HCT116 (cell line): ENCODE measurements around the gene ZNF438. TPM values are rescaled to one million over a fixed set of nuclear protein-coding genes. Genes with fewer than 3 reads are reported as not detected.

Experiments
- ATAC-seq: fragments of 200-7000 bp; cut with Tn5 transposase; 2 replicates; pipeline ENCODE4 v1.9.1; 2020; ENCODE audit warnings: mild to moderate bottlenecking, moderate library complexity
- BruUV-seq: library from RNA; stranded (reverse); fragments of 400-500 nt; replicated peaks from 2 replicates; lab custom pipeline; 2021; lab: Mats Ljungman, UMichigan
- CTCF ChIA-PET: fragments of 300-600 bp; sonication (Branson Sonifier 250); formaldehyde crosslinking; loops from one replicate; lab custom pipeline; 2021; ENCODE audit warnings: antibody characterized with exemption; lab: Charles Lee
- POLR2A ChIA-PET: fragments of 300-600, 350-600 bp; sonication (Branson Sonifier 250); formaldehyde crosslinking; loops from one replicate; lab custom pipeline; 2021; ENCODE audit warnings: antibody characterized with exemption; lab: Charles Lee
- RAD21 ChIA-PET, 2 experiments: fragments of 300-600 bp; sonication (Branson Sonifier 250); formaldehyde crosslinking; loops; one replicate each; lab custom pipeline; 2023; ENCODE audit warnings: low total read pairs in 2 of 2; ENCODE audit not compliant: uncharacterized antibody in 2 of 2, unreplicated experiment in 2 of 2, low non-redundant PET in 1 of 2; lab: Charles Lee
- DNase-seq: peaks from one replicate; pipeline ENCODE4 v3.0.0-alpha.2; 2010; ENCODE audit warnings: low read depth, low spot score
- H2AFZ ChIP-seq: fragments of 200-600 bp; shearing (Covaris generic), sonication (generic); 2 replicates; pipeline ENCODE4 v1.6.1; 2017; ENCODE audit warnings: low read depth, mixed run types, mixed read lengths, antibody characterized with exemption, low read length; ENCODE audit not compliant: poor library complexity, severe bottlenecking
- H3K27ac ChIP-seq: 2 replicates; pipeline ENCODE4 v1.5.1; 2012; ENCODE audit warnings: low read depth, low read length
- H3K27me3 ChIP-seq: fragments of 200-600 bp; sonication (generic); 2 replicates; pipeline ENCODE4 v1.6.1; 2016; ENCODE audit warnings: mixed run types, low read length, mixed read lengths; ENCODE audit not compliant: insufficient read depth
- H3K36me3 ChIP-seq, 2 experiments: fragments of 200-500 bp in 1 of 2; fragments of 200-600 bp in 1 of 2; sonication (Bioruptor generic) in 1 of 2; sonication (generic) in 1 of 2; 2 replicates each; pipeline versions ENCODE4 v1.5.1 to v1.6.1; 2014 to 2016; ENCODE audit warnings: low read length in 2 of 2, inconsistent platforms in 1 of 2, mixed read lengths in 1 of 2, mixed run types in 1 of 2; ENCODE audit not compliant: insufficient read depth in 2 of 2, control insufficient read depth in 1 of 2
- H3K4me1 ChIP-seq, 2 experiments: fragments of 200-600 bp in 1 of 2; sonication (generic) in 1 of 2; 2 replicates each; pipeline versions ENCODE4 v1.5.1 to v1.6.1; 2012 to 2017; ENCODE audit warnings: low read length in 2 of 2, inconsistent platforms in 1 of 2, mild to moderate bottlenecking in 1 of 2, mixed read lengths in 1 of 2, mixed run types in 1 of 2, moderate library complexity in 1 of 2; ENCODE audit not compliant: insufficient read depth in 2 of 2, control insufficient read depth in 1 of 2
- H3K4me2 ChIP-seq: fragments of 200-600 bp; sonication (generic); 2 replicates; pipeline ENCODE4 v1.6.1; 2017; ENCODE audit warnings: mixed run types, low read length, mixed read lengths
- H3K4me3 ChIP-seq, 2 experiments: fragments of 200-600 bp in 1 of 2; sonication (generic) in 1 of 2; replicated peaks in 1 of 2; 2 replicates each; pipeline ENCODE4 v1.5.1; 2011 to 2016; ENCODE audit warnings: low read length in 2 of 2, control low read depth in 1 of 2, low read depth in 1 of 2, mild to moderate bottlenecking in 1 of 2, mixed read lengths in 1 of 2, mixed run types in 1 of 2
- H3K79me2 ChIP-seq: fragments of 200-600 bp; sonication (generic); 2 replicates; pipeline ENCODE4 v1.6.1; 2017; ENCODE audit warnings: mild to moderate bottlenecking, mixed run types, low read length, moderate library complexity, mixed read lengths; ENCODE audit not compliant: insufficient read depth
- H3K9ac ChIP-seq: fragments of 200-600 bp; sonication (generic); 2 replicates; pipeline ENCODE4 v1.6.1; 2016; ENCODE audit warnings: low read length, mixed read lengths
- H3K9me2 ChIP-seq: fragments of 200-600 bp; sonication (generic), shearing (Covaris generic); 2 replicates; pipeline ENCODE4 v1.6.1; 2017; ENCODE audit warnings: mixed run types, mild to moderate bottlenecking, moderate library complexity; ENCODE audit not compliant: insufficient read depth
- H3K9me3 ChIP-seq, 2 experiments: fragments of 200-500 bp in 1 of 2; fragments of 200-600 bp in 1 of 2; sonication (Bioruptor generic) in 1 of 2; sonication (generic) in 1 of 2; 2 replicates each; pipeline ENCODE4 v1.6.1; 2014 to 2017; ENCODE audit warnings: low read length in 2 of 2, mixed read lengths in 2 of 2, inconsistent platforms in 1 of 2, low read depth in 1 of 2, mild to moderate bottlenecking in 1 of 2, mixed run types in 1 of 2, moderate library complexity in 1 of 2; ENCODE audit not compliant: control insufficient read depth in 1 of 2, insufficient read depth in 1 of 2
- H4K20me1 ChIP-seq: fragments of 200-600 bp; sonication (generic), shearing (Covaris generic); 2 replicates; pipeline ENCODE4 v1.6.1; 2017; ENCODE audit warnings: mixed run types, mild to moderate bottlenecking, moderate library complexity; ENCODE audit not compliant: insufficient read depth
- CEBPB ChIP-seq: IDR thresholded peaks from 2 replicates; pipeline ENCODE4 v1.6.1; 2012; ENCODE audit warnings: low read depth
- EGR1 ChIP-seq: IDR thresholded peaks from 2 replicates; pipeline ENCODE4 v1.6.1; 2012; ENCODE audit warnings: low read depth
- ELF1 ChIP-seq: IDR thresholded peaks from 2 replicates; pipeline ENCODE4 v1.6.1; 2012; ENCODE audit warnings: low read depth, borderline replicate concordance
- FOSL1 ChIP-seq: IDR thresholded peaks from 2 replicates; pipeline ENCODE4 v1.6.1; 2012; ENCODE audit warnings: low read depth
- JUND ChIP-seq: IDR thresholded peaks from 2 replicates; pipeline ENCODE4 v1.6.1; 2012
- MAX ChIP-seq: IDR thresholded peaks from 2 replicates; pipeline ENCODE4 v1.6.1; 2012
- POLR2A ChIP-seq: IDR thresholded peaks from 2 replicates; pipeline ENCODE4 v1.7.0; 2011; ENCODE audit warnings: borderline replicate concordance; ENCODE audit not compliant: insufficient read depth, insufficient read length; ENCODE audit errors: extremely low read depth
- RAD21 ChIP-seq: IDR thresholded peaks from 2 replicates; pipeline ENCODE4 v1.6.1; 2012; ENCODE audit warnings: low read depth, mild to moderate bottlenecking
- REST ChIP-seq: IDR thresholded peaks from 2 replicates; pipeline ENCODE4 v1.6.1; 2012; ENCODE audit warnings: low read depth
- TCF7L2 ChIP-seq: IDR thresholded peaks from 2 replicates; pipeline ENCODE4 v1.7.0; 2011; ENCODE audit warnings: borderline replicate concordance, inconsistent platforms; ENCODE audit not compliant: insufficient read depth, insufficient read length; ENCODE audit errors: extremely low read depth
- YY1 ChIP-seq: IDR thresholded peaks from 2 replicates; pipeline ENCODE4 v1.6.1; 2011; ENCODE audit warnings: low read length, low read depth, moderate library complexity, mild to moderate bottlenecking; ENCODE audit not compliant: insufficient replicate concordance; ENCODE audit errors: extremely low read depth
- ZBTB33 ChIP-seq: IDR thresholded peaks from 2 replicates; pipeline ENCODE4 v1.6.1; 2011; ENCODE audit warnings: mild to moderate bottlenecking, low read length, moderate library complexity; ENCODE audit not compliant: insufficient replicate concordance; ENCODE audit errors: extremely low read depth
- intact Hi-C: fragments of 100-400 bp; cut with micrococcal nuclease; formaldehyde crosslinking; loops from 2 replicates; pipeline ENCODE4 v1.10.0; 2022
- total RNA-seq: library from RNA; stranded (reverse); gene quantifications from one replicate; pipeline ENCODE4 v1.2.1, GENCODE V29; 2021; ENCODE audit not compliant: unreplicated experiment
- TF ChIP-seq, protein P1 (sequence below): IDR thresholded peaks from 2 replicates; pipeline ENCODE4 v1.6.1; 2012

Gene ZNF438
- total RNA-seq, 1 experiment from 2014 or later, result 3.3 TPM

- Histone ChIP-seq H3K9me2 (no peaks in the 10 kb centered on the region), H3K9me3 (no peaks in the 10 kb centered on the region), H3K36me3 (no peaks in the 10 kb centered on the region), H3K4me3 (no peak overlapping the region), H3K79me2 (no peaks in the 10 kb centered on the region), H3K27ac (no peak overlapping the region), H3K27me3 (no peaks in the 10 kb centered on the region), H3K4me1 (no peaks in the 10 kb centered on the region), H2AFZ (no peak overlapping the region), H4K20me1 (no peaks in the 10 kb centered on the region), H3K4me2 (no peak overlapping the region), H3K9ac (no peak overlapping the region)
- intact Hi-C loops, result no loop called here
- no TSS peak for BruUV-seq
- DNase-seq, result no peak
- no peak for ATAC-seq
- ChIA-PET CTCF (no interaction called here), POLR2A (no interaction called here), RAD21 (no interaction called here)
- no peak for TF ChIP-seq CEBPB
- no peak for TF ChIP-seq YY1
- TF ChIP-seq ELF1, result no peak
- TF ChIP-seq TCF7L2, result no peak
- TF ChIP-seq POLR2A, result no peak
- no peak for TF ChIP-seq MAX
- TF ChIP-seq, protein P1, sequence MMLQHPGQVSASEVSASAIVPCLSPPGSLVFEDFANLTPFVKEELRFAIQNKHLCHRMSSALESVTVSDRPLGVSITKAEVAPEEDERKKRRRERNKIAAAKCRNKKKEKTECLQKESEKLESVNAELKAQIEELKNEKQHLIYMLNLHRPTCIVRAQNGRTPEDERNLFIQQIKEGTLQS, result no peak
- no peak for TF ChIP-seq EGR1
- TF ChIP-seq RAD21, result no peak
- TF ChIP-seq ZBTB33, result no peak
- no peak for TF ChIP-seq JUND
- TF ChIP-seq REST, result no peak
- TF ChIP-seq FOSL1, result no peak
- TF ChIP-seq, all 23 proteins: peak for 0
Measured at GRCh38 chr10:30839652-30840051, 192.0 kb downstream of the ZNF438 start.
